ENCODE measurements around the gene MRPS31.

GRCh38 chr13:40813667-40814454 lies 42.9 kb upstream of the MRPS31 start:
- no peak for TF ChIP-seq EZH2phosphoT487 (IDR thresholded peaks at IDR 0.05; ENCODE audit: borderline replicate concordance, low read depth, low read length)
- TF ChIP-seq CTCF (conservative IDR thresholded peaks at IDR 0.05; ENCODE audit: low read length), result peak; percentile 91

Measured in OCI-LY7 (cell line).